Measurements from ENCODE around the gene PABPN1L.

GRCh38 chr16:88842308-88842756 lies 24.1 kb downstream of the PABPN1L start:
- TF ChIP-seq CTCF (IDR thresholded peaks at IDR 0.05; ENCODE audit: insufficient read depth, low read length, poor library complexity, severe bottlenecking), result no peak
- no peak for TF ChIP-seq EZH2phosphoT487 (conservative IDR thresholded peaks at IDR 0.05; ENCODE audit: low read length)
